Myocyte (in vitro differentiated cells): ENCODE data around the gene NAPA. TPM values are rescaled to one million over a fixed set of nuclear protein-coding genes. Genes with fewer than 3 reads are reported as not detected.

Experiments used
- DNase-seq: peaks from one replicate; pipeline ENCODE4 v3.0.0-alpha.2; 2012; ENCODE audit warnings: low read depth
- polyA plus RNA-seq: library from polyadenylated mRNA; unstranded; fragments of >200 nt; gene quantifications from one replicate; pipeline ENCODE4 v1.2.1, GENCODE V29; 2012; ENCODE audit warnings: missing spikeins
- total RNA-seq: library from RNA; depleted of rRNA; stranded (reverse); fragments of >200 nt; gene quantifications from 2 replicates; pipeline ENCODE4 v1.2.3, GENCODE V29; 2014

Gene NAPA
- 195 and 246 TPM in 2 replicates for total RNA-seq
- polyA plus RNA-seq = 153 TPM

- DNase-seq = peak; percentile 100
Measured at GRCh38 chr19:47514869-47515588, at the start of gene NAPA. Gene NAPA, minus strand, starts transcription at chr19:47515063. Its CDS starts 123 bp downstream, at chr19:47514940.

GRCh38 chr19:47564081-47564480 is 49.2 kb upstream of the NAPA start:
- DNase-seq = no peak

- DNase-seq = peak; percentile 39
Measured at GRCh38 chr19:47561440-47562057, 46.7 kb upstream of the NAPA start.

DNA sequence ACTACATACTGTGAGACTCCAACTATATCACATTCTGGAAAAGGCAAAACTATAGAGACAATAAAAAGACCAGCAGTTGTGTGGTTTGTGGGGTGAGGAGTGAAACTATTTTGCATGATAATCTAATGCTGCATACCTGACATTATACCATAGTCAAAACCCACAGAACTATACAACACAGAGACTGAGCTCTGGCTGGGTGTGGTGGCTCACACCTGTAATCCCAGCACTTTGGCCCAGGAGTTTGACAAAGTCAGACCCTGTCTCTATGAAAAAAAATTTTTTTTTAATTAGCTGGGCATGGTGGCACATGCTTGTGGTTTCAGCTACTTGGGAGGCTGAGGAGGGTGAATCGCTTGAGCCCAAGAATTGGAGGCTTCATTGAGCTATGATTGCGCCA is 46.1 kb upstream of the NAPA start:
- no peak for DNase-seq

DNA sequence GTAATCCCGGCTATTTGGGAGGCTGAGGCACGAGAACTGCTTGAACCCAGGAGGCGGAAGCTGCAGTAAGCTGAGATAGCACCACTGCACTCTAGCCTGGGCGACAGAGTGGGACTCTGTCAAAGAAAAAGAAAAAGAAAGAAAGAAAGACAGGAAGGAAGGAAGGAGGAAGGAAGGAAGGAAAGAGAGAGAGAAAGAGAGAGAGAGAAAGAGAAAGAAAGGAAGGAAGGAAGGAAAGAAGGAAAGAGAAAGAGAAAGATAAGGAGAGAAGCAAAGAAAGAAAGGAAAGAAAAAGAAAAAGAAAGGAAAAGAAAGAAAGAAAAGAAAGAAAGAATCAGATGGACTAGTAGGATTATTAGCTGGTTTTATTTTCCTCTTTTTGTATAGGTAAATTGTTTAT is 35.3 kb upstream of the NAPA start:
- DNase-seq = no peak

GRCh38 chr19:47549261-47549862 is 34.5 kb upstream of the NAPA start:
- DNase-seq = no peak

- DNase-seq = no peak
Measured at GRCh38 chr19:47547199-47547598, 32.3 kb upstream of the NAPA start.

DNA sequence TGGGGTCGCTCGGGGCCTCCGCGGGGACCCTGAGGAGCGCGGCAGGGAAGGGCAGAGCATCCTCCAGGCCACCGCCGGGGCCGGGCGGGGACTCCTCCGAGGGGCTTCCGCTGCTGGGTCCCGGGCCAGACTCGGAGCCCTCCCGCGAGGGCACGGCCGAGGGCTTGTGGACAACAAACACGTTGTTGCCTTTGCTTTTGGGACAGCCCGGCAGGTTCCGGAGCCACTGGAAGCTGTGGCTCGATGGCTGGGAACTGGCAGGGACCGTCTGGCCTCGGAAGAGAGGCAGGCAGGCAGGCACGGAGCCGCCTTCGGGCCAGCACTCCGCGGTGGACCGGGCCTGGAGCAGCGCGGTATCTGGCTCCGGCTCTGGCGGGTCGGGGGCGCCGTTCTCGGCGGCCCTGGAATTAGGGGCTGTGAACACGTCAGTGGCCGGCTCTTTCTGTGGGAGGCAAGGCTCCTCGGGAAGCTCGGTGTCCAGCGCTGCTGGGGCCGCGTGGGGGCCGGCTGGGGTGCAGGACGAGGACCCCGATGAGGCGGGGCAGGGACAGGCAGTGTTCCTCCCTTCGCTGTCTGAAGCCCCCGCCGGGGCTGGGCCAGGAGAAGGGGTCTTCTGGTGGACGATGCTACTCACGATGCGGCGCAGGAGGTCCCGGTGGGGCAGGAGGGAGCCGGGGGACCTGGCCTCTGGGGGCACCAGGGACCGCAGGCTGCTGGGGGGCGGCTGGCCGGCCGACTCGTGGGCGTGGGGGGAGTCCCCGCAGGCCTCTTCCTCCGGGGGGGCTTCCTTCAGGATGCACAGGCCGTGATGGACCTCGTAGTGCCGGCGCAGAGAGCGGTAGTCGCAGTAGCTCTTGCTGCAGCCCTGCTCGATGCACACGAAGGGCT is 30.4 kb upstream of the NAPA start:
- no peak for DNase-seq

DNA sequence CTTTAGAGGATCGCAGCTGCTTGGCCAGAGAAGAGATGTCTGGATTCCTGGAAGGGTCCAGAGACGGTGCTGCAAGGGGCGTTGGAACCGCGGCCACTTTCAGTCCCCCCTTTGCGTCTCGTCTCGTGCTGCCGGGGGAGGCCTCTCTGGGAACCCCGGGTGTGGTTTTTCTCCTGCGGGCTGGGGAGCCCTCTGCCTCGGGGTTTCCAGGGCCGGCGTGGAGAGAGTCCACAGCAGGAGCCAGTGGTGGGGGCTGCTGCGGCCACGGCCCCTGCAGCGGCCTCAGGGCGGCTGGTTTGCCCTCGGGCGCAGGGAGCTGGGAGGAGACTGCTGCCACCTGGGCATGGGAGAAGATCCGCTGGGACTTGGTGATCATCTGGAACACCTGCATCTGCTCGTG is 29.6 kb upstream of the NAPA start:
- no peak for DNase-seq

GRCh38 chr19:47544075-47544474 is 29.2 kb upstream of the NAPA start:
- DNase-seq = no peak

GRCh38 chr19:47542030-47542475 is 27.2 kb upstream of the NAPA start:
- no peak for DNase-seq

GRCh38 chr19:47541518-47541917 is 26.7 kb upstream of the NAPA start:
- no peak for DNase-seq

GRCh38 chr19:47540748-47541147 is 25.9 kb upstream of the NAPA start:
- peak; percentile 20 for DNase-seq

DNA sequence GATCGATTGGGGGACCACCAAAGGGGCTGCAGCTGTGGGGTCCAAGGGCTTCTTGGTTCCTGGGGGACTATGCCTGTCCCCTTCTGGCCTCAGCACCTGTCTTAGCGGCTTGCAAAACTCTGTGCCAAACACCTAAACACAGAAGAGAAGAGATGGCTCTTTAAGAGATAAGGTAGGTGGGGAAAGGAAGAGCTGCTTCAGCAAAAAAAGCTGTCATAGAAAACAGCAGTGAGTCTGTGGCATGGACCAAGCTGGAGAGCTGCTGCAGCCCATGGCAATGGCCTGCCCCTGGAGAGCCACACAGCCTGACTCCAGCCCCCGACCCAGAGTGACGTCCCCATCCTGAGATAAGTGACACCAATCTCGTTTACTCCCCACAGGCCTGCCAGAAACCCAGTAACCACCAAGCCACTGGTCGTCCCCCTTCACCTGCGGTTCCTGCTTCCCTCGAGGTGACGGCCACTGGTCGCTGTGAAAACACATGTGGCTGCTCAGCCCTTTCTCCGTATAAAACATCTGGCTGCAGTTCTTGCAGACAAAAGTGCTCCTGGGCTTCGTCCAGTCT is 25.0 kb upstream of the NAPA start:
- DNase-seq = no peak

DNA sequence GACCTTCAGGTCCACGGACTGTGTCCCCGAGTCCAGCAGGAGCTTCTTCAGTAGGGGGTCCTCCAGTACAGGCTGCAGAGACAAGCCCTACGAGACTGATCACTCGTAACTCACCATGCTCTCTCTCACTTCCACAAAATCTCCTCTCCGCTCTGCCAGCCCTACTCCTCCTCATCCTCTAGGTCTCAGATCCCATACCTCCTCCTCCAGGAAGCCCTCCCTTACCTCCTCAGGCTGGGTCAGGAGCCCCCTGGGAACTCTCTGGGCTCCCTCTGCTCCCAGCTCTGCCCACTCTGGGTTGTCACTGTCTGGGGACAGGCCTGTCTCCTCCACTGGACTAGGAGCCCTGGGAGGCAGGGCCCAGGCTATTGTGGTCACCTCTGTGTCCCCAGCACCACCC is 23.9 kb upstream of the NAPA start:
- DNase-seq = no peak

GRCh38 chr19:47537493-47537892 is 22.6 kb upstream of the NAPA start:
- DNase-seq = no peak

DNA sequence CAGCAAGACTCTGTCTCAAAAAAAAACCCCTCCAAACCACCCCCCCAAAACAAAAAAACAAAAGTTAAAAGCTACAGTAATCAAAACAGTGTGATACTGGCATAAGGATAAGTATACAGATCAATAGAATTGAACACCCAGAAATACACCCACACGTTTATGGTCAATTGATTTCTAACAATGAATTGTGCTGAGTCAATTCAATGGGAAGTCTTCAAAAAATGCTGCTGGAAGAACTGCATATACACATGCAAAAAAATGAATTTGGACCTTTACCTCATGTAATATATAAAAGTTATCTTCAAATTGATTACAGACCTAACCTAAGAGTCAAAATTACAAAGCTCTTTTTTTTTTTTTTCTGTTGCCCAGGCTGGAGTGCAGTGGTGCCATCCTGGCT is 19.8 kb upstream of the NAPA start:
- DNase-seq = no peak

GRCh38 chr19:47531640-47532387 is 17.0 kb upstream of the NAPA start:
- no peak for DNase-seq

- DNase-seq = no peak
Measured at GRCh38 chr19:47529018-47529742, 14.3 kb upstream of the NAPA start.

- DNase-seq = no peak
Measured at GRCh38 chr19:47526798-47527197, 11.9 kb upstream of the NAPA start.
